A673 (cell line): ENCODE data around the gene TSR3. TPM values are rescaled to one million over a fixed set of nuclear protein-coding genes. Genes with fewer than 3 reads are reported as not detected.

Experiments used
- BruUV-seq: library from RNA; stranded (reverse); fragments of 400-500 nt; replicated peaks from 2 replicates; lab custom pipeline; 2021; lab: Mats Ljungman, UMichigan
- CTCF ChIA-PET: fragments of 300-600 bp; sonication (Branson Sonifier 250); formaldehyde crosslinking; loops from one replicate; lab custom pipeline; 2022; ENCODE audit warnings: antibody characterized with exemption; lab: Charles Lee
- POLR2A ChIA-PET: fragments of 300-600 bp; sonication (Branson Sonifier 250); formaldehyde crosslinking; loops from one replicate; lab custom pipeline; 2022; ENCODE audit warnings: antibody characterized with exemption; ENCODE audit not compliant: low non-redundant PET; lab: Charles Lee
- DNase-seq: peaks from one replicate; pipeline ENCODE4 v3.0.0-alpha.2; 2015; ENCODE audit warnings: low spot score
- H3K27ac ChIP-seq: fragments of 200-600 bp; sonication (generic); 2 replicates; pipeline ENCODE4 v1.5.1; 2016; ENCODE audit warnings: mixed run types, low read depth, mild to moderate bottlenecking, mixed read lengths, antibody characterized with exemption, low read length; ENCODE audit not compliant: poor library complexity, severe bottlenecking
- H3K27me3 ChIP-seq: fragments of 200-600 bp; sonication (generic); replicated peaks from 2 replicates; pipeline ENCODE4 v1.6.1; 2017; ENCODE audit warnings: mixed run types, low read depth, mild to moderate bottlenecking, mixed read lengths, antibody characterized with exemption, low read length; ENCODE audit not compliant: insufficient read depth, poor library complexity
- H3K36me3 ChIP-seq: fragments of 200-600 bp; sonication (generic); 2 replicates; pipeline ENCODE4 v1.6.1; 2016; ENCODE audit warnings: mixed run types, mild to moderate bottlenecking, mixed read lengths, antibody characterized with exemption, low read length; ENCODE audit not compliant: insufficient read depth, poor library complexity, severe bottlenecking
- H3K4me1 ChIP-seq: fragments of 200-600 bp; sonication (generic); 2 replicates; pipeline ENCODE4 v1.6.1; 2017; ENCODE audit warnings: mixed run types, mild to moderate bottlenecking, mixed read lengths, antibody characterized with exemption, low read length; ENCODE audit not compliant: insufficient read depth, poor library complexity, severe bottlenecking
- H3K4me3 ChIP-seq: fragments of 200-600 bp; sonication (generic); 2 replicates; pipeline ENCODE4 v1.5.1; 2016; ENCODE audit warnings: low read depth, mixed run types, mild to moderate bottlenecking, mixed read lengths, low read length; ENCODE audit not compliant: poor library complexity, severe bottlenecking
- H3K9me3 ChIP-seq: fragments of 200-600 bp; sonication (generic); 2 replicates; pipeline ENCODE4 v1.6.1; 2016; ENCODE audit warnings: mixed run types, low read depth, mild to moderate bottlenecking, mixed read lengths, antibody characterized with exemption, low read length; ENCODE audit not compliant: poor library complexity, severe bottlenecking
- EZH2 ChIP-seq: fragments of 200-600 bp; sonication (generic); IDR thresholded peaks from 2 replicates; pipeline ENCODE4 v1.6.1; 2017; ENCODE audit warnings: borderline replicate concordance, low read depth, mild to moderate bottlenecking, mixed read lengths, antibody characterized with exemption, low read length; ENCODE audit not compliant: poor library complexity, severe bottlenecking
- intact Hi-C: fragments of 100-400 bp; cut with micrococcal nuclease; formaldehyde crosslinking; loops from one replicate; pipeline ENCODE4 v1.10.0; 2022; ENCODE audit not compliant: unreplicated experiment
- total RNA-seq: library from RNA; stranded (reverse); gene quantifications from 2 replicates; pipeline ENCODE4 v1.2.3, GENCODE V29; 2021
- TF ChIP-seq, protein P1 (sequence below): fragments of 300-800, 200-600 bp; sonication (generic); conservative IDR thresholded peaks from 2 replicates; pipeline ENCODE4 v1.5.1; 2017; ENCODE audit warnings: low read depth, mild to moderate bottlenecking, antibody characterized with exemption, low read length, moderate library complexity, mixed read lengths

TSR3 gene
- total RNA-seq, 1 experiment from 2014 or later: 57.2 TPM

DNA sequence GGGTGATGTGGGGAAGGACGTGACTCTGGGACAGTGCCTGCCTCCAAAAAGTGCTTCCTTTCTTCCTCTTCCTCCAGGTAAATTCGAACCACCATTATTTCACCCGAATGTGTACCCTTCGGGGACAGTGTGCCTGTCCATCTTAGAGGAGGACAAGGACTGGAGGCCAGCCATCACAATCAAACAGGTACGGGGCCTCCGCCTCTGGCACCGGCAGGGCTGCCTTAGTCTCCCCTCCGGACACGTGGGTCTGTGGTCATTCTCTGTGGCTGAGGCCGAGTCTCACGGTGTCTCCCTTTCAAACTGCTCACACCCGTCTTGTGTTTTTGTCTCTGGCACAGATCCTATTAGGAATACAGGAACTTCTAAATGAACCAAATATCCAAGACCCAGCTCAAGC, 31.6 kb downstream of the TSR3 start:
- no peak for DNase-seq
- H3K9me3 ChIP-seq: no peaks in the 10 kb centered on the region
- H3K36me3 ChIP-seq: peaks cover 91% of the 10 kb centered on the region
- H3K27me3 ChIP-seq: no peaks in the 10 kb centered on the region
- BruUV-seq: no TSS peak
- ChIA-PET POLR2A (no interaction called here), CTCF (no interaction called here)
- no peak for TF ChIP-seq EZH2
- TF ChIP-seq, protein P1, sequence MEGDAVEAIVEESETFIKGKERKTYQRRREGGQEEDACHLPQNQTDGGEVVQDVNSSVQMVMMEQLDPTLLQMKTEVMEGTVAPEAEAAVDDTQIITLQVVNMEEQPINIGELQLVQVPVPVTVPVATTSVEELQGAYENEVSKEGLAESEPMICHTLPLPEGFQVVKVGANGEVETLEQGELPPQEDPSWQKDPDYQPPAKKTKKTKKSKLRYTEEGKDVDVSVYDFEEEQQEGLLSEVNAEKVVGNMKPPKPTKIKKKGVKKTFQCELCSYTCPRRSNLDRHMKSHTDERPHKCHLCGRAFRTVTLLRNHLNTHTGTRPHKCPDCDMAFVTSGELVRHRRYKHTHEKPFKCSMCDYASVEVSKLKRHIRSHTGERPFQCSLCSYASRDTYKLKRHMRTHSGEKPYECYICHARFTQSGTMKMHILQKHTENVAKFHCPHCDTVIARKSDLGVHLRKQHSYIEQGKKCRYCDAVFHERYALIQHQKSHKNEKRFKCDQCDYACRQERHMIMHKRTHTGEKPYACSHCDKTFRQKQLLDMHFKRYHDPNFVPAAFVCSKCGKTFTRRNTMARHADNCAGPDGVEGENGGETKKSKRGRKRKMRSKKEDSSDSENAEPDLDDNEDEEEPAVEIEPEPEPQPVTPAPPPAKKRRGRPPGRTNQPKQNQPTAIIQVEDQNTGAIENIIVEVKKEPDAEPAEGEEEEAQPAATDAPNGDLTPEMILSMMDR: no peak
- intact Hi-C loops: no loop called here
- H3K4me3 ChIP-seq: no peak overlapping the region
- no peak overlapping the region for H3K27ac ChIP-seq
- H3K4me1 ChIP-seq: no peaks in the 10 kb centered on the region

DNA sequence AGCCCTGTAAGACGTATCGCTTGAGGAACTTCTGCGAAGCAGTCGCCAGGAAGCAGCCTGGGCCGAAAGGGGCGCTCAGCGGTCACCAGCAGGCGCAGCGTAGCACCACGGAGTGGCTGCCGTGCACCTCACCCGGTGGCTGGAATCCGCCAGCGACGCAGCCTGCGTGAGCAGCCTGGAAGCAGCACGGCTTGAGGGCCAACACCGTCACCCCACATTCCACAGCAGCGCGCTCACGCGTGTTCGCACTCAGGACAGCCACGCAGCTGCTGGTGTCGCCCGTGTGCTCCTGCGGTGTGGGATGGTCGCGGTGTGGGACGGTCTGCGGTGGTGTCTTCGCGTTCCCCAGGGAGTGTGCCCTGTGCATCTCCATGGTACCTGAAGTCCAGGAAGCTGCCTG, 32.6 kb downstream of the TSR3 start:
- CTCF ChIA-PET: no interaction called here

DNA sequence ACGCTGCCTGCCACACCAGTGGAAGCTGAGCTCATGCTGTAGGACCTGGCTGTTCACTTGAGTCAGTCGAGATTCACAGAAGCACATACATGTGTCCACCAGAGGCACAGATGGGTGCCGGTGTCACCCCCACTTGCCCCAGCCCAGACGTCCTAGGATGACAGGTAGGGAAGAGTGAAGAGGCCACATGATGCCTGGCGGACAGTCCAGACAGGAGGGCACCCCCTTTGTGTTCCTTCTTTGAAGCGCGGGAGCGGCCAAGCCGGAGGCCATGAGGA, 33.5 kb downstream of the TSR3 start:
- POLR2A ChIA-PET: no interaction called here
- Histone ChIP-seq H3K27me3 (no peaks in the 10 kb centered on the region), H3K36me3 (peaks cover 89% of the 10 kb centered on the region), H3K4me1 (no peaks in the 10 kb centered on the region), H3K27ac (no peak overlapping the region), H3K4me3 (no peak overlapping the region), H3K9me3 (no peaks in the 10 kb centered on the region)
- intact Hi-C loops: no loop called here
- DNase-seq: no peak
- CTCF ChIA-PET: no interaction called here
- BruUV-seq: no TSS peak
- TF ChIP-seq, protein P1: no peak
- TF ChIP-seq EZH2: no peak

More for the DNA sequence above, 32.6 kb downstream of the TSR3 start:
- no TSS peak for BruUV-seq
- H3K4me1 ChIP-seq: no peaks in the 10 kb centered on the region
- no peak for DNase-seq
- no peak for TF ChIP-seq EZH2
- TF ChIP-seq, protein P1: no peak
- no peaks in the 10 kb centered on the region for H3K27me3 ChIP-seq
- POLR2A ChIA-PET: no interaction called here
- no peaks in the 10 kb centered on the region for H3K9me3 ChIP-seq
- peaks cover 91% of the 10 kb centered on the region for H3K36me3 ChIP-seq
- H3K4me3 ChIP-seq: no peak overlapping the region
- H3K27ac ChIP-seq: no peak overlapping the region
- intact Hi-C loops: no loop called here
